ENCODE measurements around the gene PRKCZ. TPM values are rescaled to one million over a fixed set of nuclear protein-coding genes. Genes with fewer than 3 reads are reported as not detected.

The PRKCZ gene
- polyA plus RNA-seq, 3 donors = 0.74 to 1.9 (median 1.4) TPM

- H3K9me3 ChIP-seq (replicated peaks in 1 of 2; ENCODE audit: control insufficient read depth in 1 of 2, insufficient read depth in 1 of 2, low read length in 2 of 2) = no peaks in the 10 kb centered on the region
- WGBS (ENCODE audit: insufficient coverage) = under 1% methylated on average over 84 of the region's 100 CpGs
- peak within 1 kb of the TSS; percentile 79 for H3K9ac ChIP-seq (ENCODE audit: insufficient read depth, low read length, poor library complexity, severe bottlenecking)
- peak within 1 kb of the TSS; percentile 48 to 80 (median 58) for H3K4me3 ChIP-seq (replicated peaks in 1 of 3; ENCODE audit: low read depth in 2 of 3, low read length in 3 of 3)
- peaks cover 43% of the 10 kb centered on the region for H4K20me1 ChIP-seq (ENCODE audit: insufficient read depth, low read length)
- Mint-ChIP-seq H3K4me3 (peak within 1 kb of the TSS; percentile 99 to 100), H3K27ac (peak within 1 kb of the TSS; percentile 75 to 93 (median 89)), H3K36me3 (peaks cover 11 to 22% of the 10 kb centered on the region in 2 donors), H3K4me1 (peaks cover 51% of the 10 kb centered on the region), H3K27me3 (ENCODE audit: low read depth in 3 of 3) (peaks cover 10 to 21% (median 14%) of the 10 kb centered on the region in 3 donors), H3K9me3 (peaks cover 0 to 7% (median 2%) of the 10 kb centered on the region in 7 donors)
- H3K27me3 ChIP-seq (ENCODE audit: control insufficient read depth in 2 of 2, insufficient read depth in 2 of 2, low read length in 2 of 2) = peaks cover 0 to 10% of the 10 kb centered on the region in 2 donors
- intact Hi-C loops (cut with micrococcal nuclease) = no loop called here
- TF ChIP-seq, protein P1, sequence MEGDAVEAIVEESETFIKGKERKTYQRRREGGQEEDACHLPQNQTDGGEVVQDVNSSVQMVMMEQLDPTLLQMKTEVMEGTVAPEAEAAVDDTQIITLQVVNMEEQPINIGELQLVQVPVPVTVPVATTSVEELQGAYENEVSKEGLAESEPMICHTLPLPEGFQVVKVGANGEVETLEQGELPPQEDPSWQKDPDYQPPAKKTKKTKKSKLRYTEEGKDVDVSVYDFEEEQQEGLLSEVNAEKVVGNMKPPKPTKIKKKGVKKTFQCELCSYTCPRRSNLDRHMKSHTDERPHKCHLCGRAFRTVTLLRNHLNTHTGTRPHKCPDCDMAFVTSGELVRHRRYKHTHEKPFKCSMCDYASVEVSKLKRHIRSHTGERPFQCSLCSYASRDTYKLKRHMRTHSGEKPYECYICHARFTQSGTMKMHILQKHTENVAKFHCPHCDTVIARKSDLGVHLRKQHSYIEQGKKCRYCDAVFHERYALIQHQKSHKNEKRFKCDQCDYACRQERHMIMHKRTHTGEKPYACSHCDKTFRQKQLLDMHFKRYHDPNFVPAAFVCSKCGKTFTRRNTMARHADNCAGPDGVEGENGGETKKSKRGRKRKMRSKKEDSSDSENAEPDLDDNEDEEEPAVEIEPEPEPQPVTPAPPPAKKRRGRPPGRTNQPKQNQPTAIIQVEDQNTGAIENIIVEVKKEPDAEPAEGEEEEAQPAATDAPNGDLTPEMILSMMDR (IDR thresholded peaks at IDR 0.05) = no peak
- H2AFZ ChIP-seq (ENCODE audit: insufficient read depth, low read depth, low read length, poor library complexity, severe bottlenecking) = peak within 1 kb of the TSS; percentile 78
- peak within 1 kb of the TSS; percentile 93 for H3K4me2 ChIP-seq (replicated peaks; ENCODE audit: extremely low read depth, low read length, poor library complexity, severe bottlenecking)
- peaks cover 44% of the 10 kb centered on the region for H3K79me2 ChIP-seq (ENCODE audit: insufficient read depth, low read length)
- H3K36me3 ChIP-seq (replicated peaks in 1 of 2; ENCODE audit: control insufficient read depth in 1 of 2, insufficient read depth in 2 of 2, low read length in 2 of 2) = no peaks in the 10 kb centered on the region
- H3K4me1 ChIP-seq (ENCODE audit: control insufficient read depth in 1 of 2, insufficient read depth in 2 of 2, low read length in 2 of 2) = peaks cover 63 to 69% of the 10 kb centered on the region in 2 donors
- peak within 1 kb of the TSS; percentile 57 to 78 for H3K27ac ChIP-seq (ENCODE audit: low read depth in 1 of 2, low read length in 2 of 2)
- DNase-seq = no peak
Measured at GRCh38 chr1:2228157-2228594, 178.0 kb downstream of the PRKCZ start, which contains the start of gene SKI. SKI (plus strand) TSS chr1:2228319; CDS start chr1:2228767, 448 bp downstream.

DNA sequence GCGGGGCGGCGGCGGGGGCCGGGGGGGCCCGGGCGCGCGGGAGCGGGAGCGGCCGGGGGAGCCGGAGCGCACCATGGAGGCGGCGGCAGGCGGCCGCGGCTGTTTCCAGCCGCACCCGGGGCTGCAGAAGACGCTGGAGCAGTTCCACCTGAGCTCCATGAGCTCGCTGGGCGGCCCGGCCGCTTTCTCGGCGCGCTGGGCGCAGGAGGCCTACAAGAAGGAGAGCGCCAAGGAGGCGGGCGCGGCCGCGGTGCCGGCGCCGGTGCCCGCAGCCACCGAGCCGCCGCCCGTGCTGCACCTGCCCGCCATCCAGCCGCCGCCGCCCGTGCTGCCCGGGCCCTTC, 178.5 kb downstream of the PRKCZ start:
- peaks cover 67 to 73% of the 10 kb centered on the region in 2 donors for H3K4me1 ChIP-seq (ENCODE audit: control insufficient read depth in 1 of 2, insufficient read depth in 2 of 2, low read length in 2 of 2)
- no peak overlapping the region for H3K27ac ChIP-seq (ENCODE audit: low read depth in 1 of 2, low read length in 2 of 2)
- peak overlapping the region; percentile 99 to 100 for H3K4me3 Mint-ChIP-seq
- no peak for DNase-seq
- H3K9ac ChIP-seq (ENCODE audit: insufficient read depth, low read length, poor library complexity, severe bottlenecking) = peak overlapping the region; percentile 48
- TF ChIP-seq, protein P1 (IDR thresholded peaks at IDR 0.05) = no peak
- intact Hi-C loops (cut with micrococcal nuclease) = no loop called here
- peaks cover 0 to 7% (median 2%) of the 10 kb centered on the region in 7 donors for H3K9me3 Mint-ChIP-seq
- H4K20me1 ChIP-seq (ENCODE audit: insufficient read depth, low read length) = peaks cover 48% of the 10 kb centered on the region
- H2AFZ ChIP-seq (ENCODE audit: insufficient read depth, low read depth, low read length, poor library complexity, severe bottlenecking) = no peak overlapping the region
- H3K27ac Mint-ChIP-seq = peak overlapping the region; percentile 57 to 93 (median 85)
- peaks cover 49% of the 10 kb centered on the region for H3K79me2 ChIP-seq (ENCODE audit: insufficient read depth, low read length)
- peaks cover 10 to 21% (median 14%) of the 10 kb centered on the region in 3 donors for H3K27me3 Mint-ChIP-seq (ENCODE audit: low read depth in 3 of 3)
- H3K9me3 ChIP-seq (replicated peaks in 1 of 2; ENCODE audit: control insufficient read depth in 1 of 2, insufficient read depth in 1 of 2, low read length in 2 of 2) = no peaks in the 10 kb centered on the region
- peak overlapping the region; percentile 48 to 80 (median 58) for H3K4me3 ChIP-seq (replicated peaks in 1 of 3; ENCODE audit: low read depth in 2 of 3, low read length in 3 of 3)
- H3K4me2 ChIP-seq (replicated peaks; ENCODE audit: extremely low read depth, low read length, poor library complexity, severe bottlenecking) = peak overlapping the region; percentile 93
- H3K36me3 ChIP-seq (replicated peaks in 1 of 2; ENCODE audit: control insufficient read depth in 1 of 2, insufficient read depth in 2 of 2, low read length in 2 of 2) = no peaks in the 10 kb centered on the region
- WGBS (ENCODE audit: insufficient coverage) = under 1% methylated on average over 50 of the region's 50 CpGs
- H3K36me3 Mint-ChIP-seq = peaks cover 11 to 27% of the 10 kb centered on the region in 2 donors
- peaks cover 0 to 10% of the 10 kb centered on the region in 2 donors for H3K27me3 ChIP-seq (ENCODE audit: control insufficient read depth in 2 of 2, insufficient read depth in 2 of 2, low read length in 2 of 2)
- peaks cover 55% of the 10 kb centered on the region for H3K4me1 Mint-ChIP-seq
